ENCODE results near the gene NELFCD.
A peak's percentile ranks its signal among the peaks of the same experiment; 100 is the strongest.
"Not testable (repeated sequence)": the region's sequence is repeated elsewhere in the genome, so short reads cannot be mapped to it uniquely, and the experiment has no call there.

The NELFCD gene

DNA sequence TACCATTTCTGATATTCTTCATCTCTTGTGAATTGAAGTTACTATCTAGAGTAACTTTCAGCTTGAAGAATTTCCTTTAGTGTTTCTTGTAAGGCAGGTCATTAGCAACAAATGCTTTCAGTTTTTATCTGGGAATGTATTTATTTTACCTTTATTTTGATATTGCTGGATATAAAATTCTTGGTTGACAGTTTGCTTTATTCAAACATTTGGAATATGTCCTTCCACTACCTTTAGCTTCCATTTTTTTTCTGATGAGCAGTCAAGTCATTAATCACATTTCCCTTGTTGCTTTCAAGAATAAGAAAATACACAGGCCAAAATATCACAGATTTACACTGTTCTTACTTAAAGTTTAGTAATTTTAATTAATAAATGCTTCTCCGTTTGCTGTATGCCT lies 5.7 kb upstream of the NELFCD start:
- TF ChIP-seq, protein P1, sequence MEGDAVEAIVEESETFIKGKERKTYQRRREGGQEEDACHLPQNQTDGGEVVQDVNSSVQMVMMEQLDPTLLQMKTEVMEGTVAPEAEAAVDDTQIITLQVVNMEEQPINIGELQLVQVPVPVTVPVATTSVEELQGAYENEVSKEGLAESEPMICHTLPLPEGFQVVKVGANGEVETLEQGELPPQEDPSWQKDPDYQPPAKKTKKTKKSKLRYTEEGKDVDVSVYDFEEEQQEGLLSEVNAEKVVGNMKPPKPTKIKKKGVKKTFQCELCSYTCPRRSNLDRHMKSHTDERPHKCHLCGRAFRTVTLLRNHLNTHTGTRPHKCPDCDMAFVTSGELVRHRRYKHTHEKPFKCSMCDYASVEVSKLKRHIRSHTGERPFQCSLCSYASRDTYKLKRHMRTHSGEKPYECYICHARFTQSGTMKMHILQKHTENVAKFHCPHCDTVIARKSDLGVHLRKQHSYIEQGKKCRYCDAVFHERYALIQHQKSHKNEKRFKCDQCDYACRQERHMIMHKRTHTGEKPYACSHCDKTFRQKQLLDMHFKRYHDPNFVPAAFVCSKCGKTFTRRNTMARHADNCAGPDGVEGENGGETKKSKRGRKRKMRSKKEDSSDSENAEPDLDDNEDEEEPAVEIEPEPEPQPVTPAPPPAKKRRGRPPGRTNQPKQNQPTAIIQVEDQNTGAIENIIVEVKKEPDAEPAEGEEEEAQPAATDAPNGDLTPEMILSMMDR (conservative IDR thresholded peaks at IDR 0.05; ENCODE audit: low read length), result no peak
- DNase-seq (ENCODE audit: low read depth), result no peak
- no peak overlapping the region for H3K4me3 ChIP-seq (ENCODE audit: low read length)

DNA sequence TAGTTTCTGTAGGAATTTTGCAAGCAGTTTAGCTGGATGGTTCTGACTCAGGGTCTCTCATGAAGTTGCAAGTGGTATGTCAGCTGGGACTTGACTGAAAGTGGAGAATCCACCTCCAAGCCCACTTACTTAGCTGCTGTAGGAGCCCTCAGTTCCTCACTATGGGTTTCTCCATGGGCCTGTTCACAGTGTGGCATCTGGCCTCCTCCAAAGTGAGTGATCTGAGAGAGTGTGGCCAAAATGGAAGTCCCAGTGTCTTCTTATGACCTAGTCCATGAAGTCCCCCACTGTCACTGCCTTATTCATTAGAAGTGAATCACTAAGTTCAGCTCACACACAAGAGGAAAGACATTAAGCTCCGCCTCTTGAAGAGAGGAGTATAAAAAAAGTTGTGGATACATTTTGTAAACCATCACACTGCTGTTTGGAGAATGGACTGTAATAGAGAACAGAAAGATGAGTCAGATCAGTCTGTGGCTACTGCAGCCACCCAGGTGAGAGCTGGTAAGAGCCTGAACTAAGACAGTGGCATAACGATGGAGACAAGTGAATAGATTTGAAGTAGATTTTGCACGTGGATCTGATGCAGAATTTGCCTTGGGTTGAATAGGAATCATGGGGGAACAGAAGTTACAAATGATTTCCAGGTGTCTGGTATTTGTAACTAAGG lies 4.9 kb upstream of the NELFCD start:
- TF ChIP-seq, protein P1 (conservative IDR thresholded peaks at IDR 0.05; ENCODE audit: low read length), result no peak
- H3K4me3 ChIP-seq (ENCODE audit: low read length), result no peak overlapping the region
- DNase-seq (ENCODE audit: low read depth), result no peak

DNA sequence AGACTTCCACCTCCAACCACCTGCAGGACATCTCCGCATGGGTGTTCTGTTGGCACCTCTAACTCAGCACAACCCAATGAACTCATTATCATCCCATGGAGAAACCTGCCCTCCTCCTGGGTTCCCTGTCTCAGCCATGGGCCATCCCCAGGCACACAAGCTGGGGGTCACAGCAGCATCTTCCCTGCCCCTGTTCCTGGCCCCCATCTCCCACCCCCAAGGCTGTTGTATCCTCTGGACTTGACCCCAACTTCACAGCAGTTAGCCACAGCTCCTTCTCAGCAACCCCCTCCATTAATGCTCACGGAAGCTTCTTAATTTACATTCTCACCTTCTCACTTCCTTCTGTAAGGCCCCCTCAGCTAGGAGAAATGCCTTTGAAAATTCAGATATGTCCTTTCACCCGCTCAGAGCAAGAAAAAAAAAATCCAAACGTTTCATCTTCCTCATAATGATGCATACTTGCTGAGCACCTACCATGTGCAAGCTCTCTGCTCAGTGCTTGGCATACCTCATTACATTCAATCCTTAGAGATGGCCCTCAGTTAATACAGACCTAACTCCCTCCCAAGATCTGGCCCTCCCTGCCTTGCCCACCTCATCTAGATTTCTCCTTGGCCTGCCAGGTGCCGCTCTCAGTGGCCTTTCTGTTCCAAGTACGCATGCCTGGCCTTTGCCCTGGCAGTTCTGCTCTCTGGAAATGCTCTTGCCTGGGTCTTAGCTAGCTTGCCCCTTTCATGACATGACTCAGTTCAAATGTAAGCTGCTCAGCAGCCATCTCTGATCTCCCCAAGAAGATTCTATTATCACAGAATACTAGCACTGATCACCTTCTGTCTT lies 2.5 kb upstream of the NELFCD start:
- no peak overlapping the region for H3K4me3 ChIP-seq (ENCODE audit: low read length)
- TF ChIP-seq, protein P1 (conservative IDR thresholded peaks at IDR 0.05; ENCODE audit: low read length), result no peak
- no peak for DNase-seq (ENCODE audit: low read depth)

GRCh38 chr20:58981628-58982364 lies 740 bp downstream of the NELFCD start:
- H3K4me3 ChIP-seq (ENCODE audit: low read length), result peak overlapping the region; percentile 81
- TF ChIP-seq, protein P1 (conservative IDR thresholded peaks at IDR 0.05; ENCODE audit: low read length), result no peak
- no peak for DNase-seq (ENCODE audit: low read depth)

DNA sequence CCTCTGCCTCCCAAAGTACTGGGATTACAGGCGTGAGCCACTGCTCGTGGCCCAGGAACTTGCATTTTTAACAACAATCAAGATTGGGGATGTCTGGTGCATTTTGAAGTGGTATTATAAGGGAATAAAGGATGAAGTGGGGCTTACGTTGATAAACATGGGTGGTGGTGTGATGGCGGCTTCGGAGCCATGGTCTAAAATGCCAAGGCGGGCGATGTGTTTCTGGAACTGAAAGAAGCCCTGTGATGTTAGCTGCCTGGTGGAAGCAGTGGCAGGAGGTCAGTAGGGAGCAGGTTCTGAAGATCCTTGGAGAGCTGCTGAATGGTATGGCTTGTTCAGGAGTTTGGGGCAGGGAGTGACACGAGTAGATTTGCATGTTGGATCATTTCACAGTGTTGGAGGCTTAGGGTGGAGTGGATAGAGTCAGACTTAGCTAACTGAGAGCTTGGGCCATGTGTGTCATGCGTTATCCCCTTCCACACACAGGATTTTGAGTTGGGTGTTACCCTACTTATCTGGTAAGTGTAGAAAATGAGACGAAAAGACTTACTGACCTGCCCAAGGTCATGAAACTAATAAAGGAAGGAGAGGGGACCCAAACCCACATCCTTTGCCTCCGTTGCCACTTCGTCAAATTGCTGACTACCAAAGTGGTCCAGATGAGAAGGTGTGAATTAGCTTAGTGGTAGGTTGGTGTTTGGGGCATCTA lies 1.5 kb downstream of the NELFCD start:
- H3K4me3 ChIP-seq (ENCODE audit: low read length), result peak overlapping the region; percentile 81
- no peak for DNase-seq (ENCODE audit: low read depth)
- TF ChIP-seq, protein P1 (conservative IDR thresholded peaks at IDR 0.05; ENCODE audit: low read length), result no peak

DNA sequence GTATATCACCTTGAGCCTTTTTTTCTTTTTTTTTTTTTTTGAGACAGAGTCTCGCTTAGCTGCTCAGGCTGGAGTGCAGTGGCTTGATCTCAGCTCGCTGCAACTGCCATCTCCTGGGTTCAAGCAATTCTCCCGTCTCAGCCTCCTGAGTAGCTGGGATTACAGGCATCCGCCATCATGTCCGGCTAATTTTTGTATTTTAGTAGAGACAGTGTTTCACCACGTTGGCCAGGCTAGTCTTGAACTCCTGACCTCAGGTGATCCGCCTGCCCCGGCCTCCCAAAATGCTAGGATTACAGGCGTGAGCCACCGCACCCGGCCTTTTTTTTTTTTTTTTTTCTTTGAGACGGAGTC lies 2.0 kb downstream of the NELFCD start:
- not testable (repeated sequence) for H3K4me3 ChIP-seq (ENCODE audit: low read length); DNase-seq (ENCODE audit: low read depth)

GRCh38 chr20:58984691-58985090 lies 3.6 kb downstream of the NELFCD start:
- H3K4me3 ChIP-seq (ENCODE audit: low read length), result no peak overlapping the region
- TF ChIP-seq, protein P1 (conservative IDR thresholded peaks at IDR 0.05; ENCODE audit: low read length), result no peak

More at GRCh38 chr20:58984691-58985090, 3.6 kb downstream of the NELFCD start:
- no peak for DNase-seq (ENCODE audit: low read depth)
